GM18517 (cell line): ENCODE measurements around the gene ABHD14A.
"Not testable (repeated sequence)": the region's sequence is repeated elsewhere in the genome, so short reads cannot be mapped to it uniquely, and the experiment has no call there.

Experiments used
- ATAC-seq: cut with Tn5 transposase; IDR thresholded peaks from one replicate; pipeline ENCODE4 v1.9.1; 2021; ENCODE audit warnings: mild to moderate bottlenecking, moderate library complexity; ENCODE audit not compliant: unreplicated experiment

The ABHD14A gene

DNA sequence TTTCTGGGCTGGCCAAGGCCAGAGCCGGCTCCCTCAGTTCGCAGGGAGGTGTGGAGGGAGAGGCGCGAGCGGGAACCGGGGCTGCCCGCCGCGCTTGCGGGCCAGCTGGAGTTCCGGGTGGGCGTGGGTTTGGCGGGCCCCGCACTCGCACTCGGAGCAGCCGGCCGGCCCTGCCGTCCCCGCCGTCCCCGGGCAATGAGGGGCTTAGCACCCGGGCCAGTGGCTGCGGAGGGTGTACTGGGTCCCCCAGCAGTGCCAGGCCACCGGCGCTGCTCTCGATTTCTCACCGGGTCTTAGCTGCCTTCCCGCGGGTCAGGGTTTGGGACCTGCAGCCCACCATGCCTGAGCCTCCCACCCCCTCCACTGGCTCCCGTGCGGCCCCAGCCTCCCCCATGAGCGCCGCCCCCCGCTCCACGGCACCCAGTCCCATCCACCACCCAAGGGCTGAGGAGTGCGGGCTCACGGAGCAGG lies 15.7 kb downstream of the ABHD14A start:
- ATAC-seq = not testable (repeated sequence)

DNA sequence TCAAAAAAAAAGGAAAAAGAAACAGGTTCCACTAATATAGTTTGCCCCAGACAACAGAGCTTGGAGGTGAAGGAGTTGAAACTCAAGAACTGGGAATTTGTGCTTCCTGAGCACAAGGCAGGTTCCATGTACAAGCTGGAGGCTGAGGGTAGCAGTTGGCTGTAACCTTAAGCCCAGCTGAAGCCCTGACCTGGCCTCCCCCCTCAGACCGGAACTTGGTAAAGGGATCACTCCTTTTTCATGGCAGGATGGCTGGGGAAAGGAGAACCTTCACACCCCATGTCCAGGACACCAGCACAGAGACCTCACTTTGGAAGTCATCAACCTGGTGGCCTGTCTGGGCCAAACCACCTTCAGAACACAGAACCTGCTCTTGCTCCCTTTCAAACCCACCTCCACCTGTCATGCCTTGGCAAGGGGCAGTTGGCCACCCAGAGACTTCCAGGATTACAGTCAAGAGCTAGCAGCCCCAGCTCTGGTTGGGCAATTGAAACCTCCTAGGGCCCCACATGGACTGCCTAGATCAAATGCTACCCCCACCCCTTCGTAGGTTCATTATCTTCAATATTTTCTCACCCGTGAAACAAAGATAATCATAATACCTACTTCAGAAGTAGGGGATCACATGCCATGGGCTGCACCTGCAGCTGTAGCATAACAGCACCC lies 17.3 kb downstream of the ABHD14A start:
- no peak for ATAC-seq

DNA sequence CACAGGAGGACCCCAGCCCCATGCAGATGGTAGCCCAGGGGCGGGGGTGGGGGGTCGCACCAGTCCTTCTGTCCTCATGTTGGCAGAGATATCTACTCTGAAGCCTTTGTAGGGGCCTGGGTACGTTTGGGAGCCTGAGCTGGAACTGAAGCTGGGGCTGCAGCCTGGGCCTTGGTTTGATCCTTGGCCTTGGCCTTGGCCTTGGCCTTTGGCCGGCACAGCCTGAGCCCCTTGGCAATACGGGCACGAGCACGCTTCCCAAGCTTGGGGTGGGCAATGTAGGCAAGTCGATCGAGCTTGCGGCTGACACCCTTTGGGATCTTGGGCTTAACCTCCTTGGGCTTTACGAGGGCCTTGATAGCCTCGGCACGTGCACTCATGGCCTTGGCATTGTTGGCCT lies 18.8 kb downstream of the ABHD14A start:
- ATAC-seq = not testable (repeated sequence)

GRCh38 chr3:51994530-51994929 lies 19.7 kb downstream of the ABHD14A start:
- no peak for ATAC-seq

- ATAC-seq = peak; percentile 84
Observed at GRCh38 chr3:51995346-51996163, 20.7 kb downstream of the ABHD14A start, which contains the start of gene RPL29. Gene RPL29, minus strand, starts transcription at chr3:51995895. Its CDS starts 434 bp downstream, at chr3:51995461.

DNA sequence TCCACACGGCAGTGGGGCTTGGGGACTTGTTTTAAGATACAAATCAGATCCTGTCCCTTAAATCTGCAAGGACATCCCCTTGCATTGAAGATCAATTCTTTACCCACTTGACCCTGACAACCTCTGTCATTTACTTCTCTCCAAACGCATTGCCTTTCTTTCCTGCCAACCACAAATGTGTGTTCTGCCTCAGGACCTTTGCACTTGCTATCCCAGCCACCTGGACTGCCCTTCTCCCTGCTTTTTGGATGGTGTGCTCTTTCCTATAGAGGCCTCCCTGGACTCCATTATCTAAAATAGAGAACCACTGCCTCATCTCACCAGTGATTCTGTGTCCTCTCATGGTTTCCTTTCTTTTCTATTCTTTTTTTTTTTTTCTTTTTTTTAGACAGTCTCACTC lies 22.3 kb downstream of the ABHD14A start:
- no peak for ATAC-seq

DNA sequence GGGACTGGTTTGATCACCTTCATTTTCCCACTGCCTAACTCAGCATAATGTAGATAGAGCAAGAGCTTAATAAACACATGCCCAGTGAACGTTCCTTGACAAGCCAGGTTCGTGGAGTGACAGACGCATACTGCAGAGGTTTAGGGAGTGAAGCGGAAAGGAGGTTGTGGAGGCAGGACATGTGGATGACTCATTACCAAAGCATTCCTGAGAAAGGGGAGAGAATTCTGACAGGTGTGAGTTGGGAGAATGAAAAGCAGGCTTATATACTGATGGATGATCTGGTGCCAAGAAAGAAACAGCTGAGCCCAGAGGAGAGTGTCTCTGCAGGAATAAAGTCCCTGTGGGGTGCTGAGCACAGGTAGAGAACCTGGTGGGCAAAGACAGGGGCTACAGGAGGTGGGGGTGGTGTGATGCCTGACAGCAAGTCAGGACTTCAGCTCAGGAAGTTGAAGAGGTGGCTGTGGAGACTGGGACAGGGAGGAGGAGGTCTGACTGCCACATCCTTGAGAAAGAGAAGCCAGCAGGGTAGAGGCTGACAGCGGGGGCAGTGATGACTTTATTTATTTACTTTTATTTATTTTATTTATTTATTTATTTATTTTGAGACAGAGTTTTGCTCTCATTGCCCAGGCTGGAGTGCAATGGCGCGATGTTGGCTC lies 23.2 kb downstream of the ABHD14A start:
- ATAC-seq = no peak

GRCh38 chr3:51998774-51999173 lies 23.9 kb downstream of the ABHD14A start:
- ATAC-seq = no peak

GRCh38 chr3:51999846-52000245 lies 25.0 kb downstream of the ABHD14A start:
- no peak for ATAC-seq

DNA sequence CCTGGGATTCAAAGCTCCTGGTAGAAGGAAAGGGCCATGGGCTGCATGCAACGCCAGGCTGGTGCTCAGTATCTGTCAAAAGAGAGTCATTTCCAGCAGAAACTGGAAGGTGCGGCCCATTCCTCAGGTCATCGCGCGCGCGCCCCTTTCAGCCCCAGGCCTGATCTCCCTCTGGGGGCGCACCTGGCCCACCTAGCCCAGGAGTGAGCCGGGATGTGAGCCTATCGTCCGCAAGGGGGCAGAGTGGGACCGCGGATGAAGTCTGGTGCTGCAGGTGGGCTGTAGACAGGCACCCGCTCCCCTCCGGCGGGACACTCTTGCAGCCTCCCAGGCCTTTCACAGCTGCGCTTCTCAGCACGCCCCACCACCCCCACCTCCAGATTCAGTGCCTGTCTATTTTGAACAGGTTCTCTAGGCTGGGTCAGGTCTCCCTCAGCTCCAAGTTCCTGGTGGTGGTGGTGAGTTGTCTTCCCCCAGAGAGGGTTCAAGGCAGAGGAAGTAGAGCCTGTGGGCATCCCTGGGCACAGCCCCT lies 26.6 kb downstream of the ABHD14A start:
- no peak for ATAC-seq

DNA sequence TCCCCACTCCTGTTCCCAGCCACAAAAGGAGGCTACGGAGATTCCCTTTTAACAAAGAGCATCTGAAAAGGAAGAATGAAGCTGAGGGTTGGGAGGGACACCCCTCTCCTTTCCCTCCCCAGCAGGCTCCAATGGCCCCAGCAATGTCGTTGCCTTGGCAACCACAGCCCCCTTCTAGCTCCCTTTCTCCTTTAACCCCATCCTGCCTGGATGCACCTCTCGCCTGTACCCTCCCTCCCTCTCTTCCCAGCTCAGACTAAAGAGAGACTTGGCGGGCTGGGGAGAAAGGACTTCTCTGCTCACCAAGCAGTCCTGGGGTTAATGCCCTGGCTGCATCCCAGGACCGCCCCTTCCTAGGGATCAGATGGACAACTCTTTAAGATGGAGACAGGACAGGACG lies 27.9 kb downstream of the ABHD14A start:
- no peak for ATAC-seq

DNA sequence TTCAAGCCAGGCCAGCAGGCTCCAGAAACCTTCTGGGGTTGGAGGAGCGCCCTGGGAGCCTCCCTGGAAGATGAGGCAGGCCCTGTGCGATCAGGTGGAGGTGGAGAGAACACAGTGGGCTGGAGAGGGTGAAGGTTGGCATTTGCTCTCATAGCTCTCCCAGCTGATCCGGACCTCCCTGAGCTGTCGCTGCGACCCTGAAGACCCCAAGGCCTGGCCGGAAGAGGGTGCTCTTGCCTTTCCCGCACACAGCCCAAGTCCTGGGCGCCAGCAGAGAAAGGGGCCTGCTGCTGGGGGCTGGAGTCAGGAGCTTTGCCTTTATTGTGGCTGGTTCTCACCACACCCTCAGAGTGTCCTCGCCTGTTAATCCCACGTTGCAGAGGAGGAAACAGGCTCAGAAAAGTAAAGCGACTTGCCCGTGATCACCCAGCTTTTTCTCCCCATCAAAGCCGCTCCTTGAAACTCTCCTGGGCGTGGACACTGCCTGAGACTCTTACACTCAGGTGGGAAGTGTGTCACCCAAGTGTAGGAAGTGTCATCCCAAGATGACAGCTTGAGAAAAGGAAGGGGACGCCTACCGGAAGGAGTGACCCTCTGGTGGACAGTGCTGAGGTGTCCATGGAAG lies 29.4 kb downstream of the ABHD14A start:
- no peak for ATAC-seq

- no peak for ATAC-seq
Observed at GRCh38 chr3:52004906-52005395, 30.1 kb downstream of the ABHD14A start.

DNA sequence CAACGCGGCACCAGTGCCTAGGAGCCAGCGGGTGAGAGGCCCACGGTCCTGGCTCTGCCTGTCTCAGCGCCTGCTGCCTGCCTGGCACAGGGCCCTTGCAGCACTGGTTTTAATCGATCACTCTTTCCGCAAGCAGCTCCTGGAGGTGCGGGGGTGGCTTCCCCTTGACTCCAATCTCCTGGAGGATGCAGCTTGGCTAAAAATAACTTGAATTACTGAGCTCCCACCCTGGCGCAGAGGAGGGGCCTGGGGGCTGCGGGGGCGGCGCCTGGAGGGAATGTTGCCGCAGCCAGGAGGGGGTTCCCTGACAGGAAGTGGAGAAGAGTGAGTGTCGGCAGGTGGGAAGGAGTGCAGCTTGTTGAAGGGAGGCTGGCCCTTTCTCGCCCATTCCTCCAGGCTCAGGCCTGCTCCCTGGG lies 30.7 kb downstream of the ABHD14A start:
- ATAC-seq = no peak

- no peak for ATAC-seq
Observed at GRCh38 chr3:52006017-52006819, 31.4 kb downstream of the ABHD14A start.

DNA sequence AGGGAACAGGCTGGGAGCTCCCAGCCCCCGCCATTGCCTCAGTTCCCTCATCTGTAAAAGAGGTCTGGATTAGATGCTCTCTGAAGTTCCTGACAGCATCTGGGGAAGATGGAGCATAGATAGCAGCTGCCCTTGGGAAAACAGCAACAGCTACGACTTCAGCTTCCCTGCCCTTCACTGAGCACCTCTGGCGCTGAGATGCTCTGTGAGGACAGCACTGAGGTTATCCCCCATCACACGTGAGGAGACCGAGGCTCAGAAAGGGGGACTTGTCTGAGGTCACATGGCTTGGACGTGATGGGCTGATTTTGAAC lies 31.9 kb downstream of the ABHD14A start:
- ATAC-seq = no peak

DNA sequence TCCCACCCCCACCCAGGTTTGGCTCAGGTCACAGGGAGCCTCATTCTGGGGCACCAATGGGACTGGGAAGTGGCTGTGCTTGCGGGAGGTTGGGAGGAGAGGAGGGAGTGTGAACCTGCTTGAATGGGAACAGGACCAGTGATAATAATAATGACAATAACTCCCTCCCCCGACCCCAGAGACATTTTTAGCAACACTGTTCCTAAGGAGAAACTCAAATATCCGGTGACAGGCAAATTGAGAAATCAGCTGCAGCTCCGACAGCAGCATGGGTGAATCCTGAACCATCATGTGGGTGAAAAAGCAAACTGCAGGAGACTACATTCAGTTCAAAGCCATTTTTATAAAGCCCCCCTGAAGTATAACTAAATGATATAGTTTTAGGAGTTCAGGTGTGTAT lies 32.4 kb downstream of the ABHD14A start:
- no peak for ATAC-seq

GRCh38 chr3:52010431-52010830 lies 35.6 kb downstream of the ABHD14A start:
- ATAC-seq = no peak

- ATAC-seq = no peak
Observed at GRCh38 chr3:52012699-52013098, 37.8 kb downstream of the ABHD14A start.
